PC-9 (cell line): ENCODE measurements around the gene CREBBP. TPM values are rescaled to one million over a fixed set of nuclear protein-coding genes. Genes with fewer than 3 reads are reported as not detected.
A peak's percentile ranks its signal among the peaks of the same experiment; 100 is the strongest.

Experiments
- BruUV-seq: library from RNA; stranded (reverse); fragments of 400-500 nt; replicated peaks from 2 replicates; lab custom pipeline; 2021; lab: Mats Ljungman, UMichigan
- CTCF ChIA-PET: fragments of 300-600 bp; sonication (Branson Sonifier 250); formaldehyde crosslinking; loops from one replicate; lab custom pipeline; 2022; ENCODE audit warnings: antibody characterized with exemption; lab: Charles Lee
- POLR2A ChIA-PET: fragments of 300-600 bp; sonication (Branson Sonifier 250); formaldehyde crosslinking; loops from one replicate; lab custom pipeline; 2022; ENCODE audit warnings: antibody characterized with exemption; ENCODE audit not compliant: unreplicated experiment; lab: Charles Lee
- DNase-seq, 2 experiments: peaks; one replicate each; pipeline versions ENCODE4 v3.0.0 to v3.0.0-alpha.2; 2015 to 2022; ENCODE audit warnings: mixed read lengths in 1 of 2
- H2AFZ ChIP-seq: fragments of 200-600 bp; sonication (generic); 2 replicates; pipeline ENCODE4 v1.8.1; 2017; ENCODE audit warnings: antibody characterized with exemption
- H3F3A ChIP-seq: fragments of 200-600 bp; sonication (generic); 2 replicates; pipeline ENCODE4 v1.8.1; 2017; ENCODE audit warnings: antibody characterized with exemption, mild to moderate bottlenecking, low read depth; ENCODE audit not compliant: insufficient read depth
- H3K27ac ChIP-seq: fragments of 200-600 bp; sonication (generic); 2 replicates; pipeline ENCODE4 v1.6.1; 2016; ENCODE audit warnings: mixed run types
- H3K27me3 ChIP-seq: fragments of 200-600 bp; sonication (generic); 2 replicates; pipeline ENCODE4 v1.6.1; 2016; ENCODE audit warnings: low read depth, mixed run types; ENCODE audit not compliant: insufficient read depth
- H3K36me3 ChIP-seq: fragments of 200-600 bp; sonication (generic); 2 replicates; pipeline ENCODE4 v1.6.1; 2016; ENCODE audit warnings: low read depth, mixed run types
- H3K4me1 ChIP-seq: fragments of 200-600 bp; sonication (generic); replicated peaks from 2 replicates; pipeline ENCODE4 v1.6.1; 2016; ENCODE audit warnings: mixed run types; ENCODE audit not compliant: insufficient read depth
- H3K4me2 ChIP-seq: fragments of 200-600 bp; sonication (generic); 2 replicates; pipeline ENCODE4 v1.6.1; 2017; ENCODE audit warnings: mixed run types
- H3K4me3 ChIP-seq: fragments of 200-600 bp; sonication (generic); 2 replicates; pipeline ENCODE4 v1.6.1; 2016; ENCODE audit warnings: mixed run types
- H3K79me2 ChIP-seq: fragments of 200-600 bp; sonication (generic); 2 replicates; pipeline ENCODE4 v1.6.1; 2017; ENCODE audit warnings: low read depth, mixed run types
- H3K9me2 ChIP-seq: fragments of 200-600 bp; sonication (generic); 2 replicates; pipeline ENCODE4 v1.8.1; 2017; ENCODE audit warnings: mild to moderate bottlenecking; ENCODE audit not compliant: insufficient read depth
- H3K9me3 ChIP-seq: fragments of 200-600 bp; sonication (generic); 2 replicates; pipeline ENCODE4 v1.8.1; 2016; ENCODE audit warnings: low read depth; ENCODE audit not compliant: insufficient read depth
- H4K20me1 ChIP-seq: fragments of 200-600 bp; sonication (generic); 2 replicates; pipeline ENCODE4 v1.8.1; 2017; ENCODE audit not compliant: insufficient read depth
- CTCF ChIP-seq: fragments of 200-600 bp; sonication (generic); conservative IDR thresholded peaks from 2 replicates; pipeline ENCODE4 v1.6.1; 2017; ENCODE audit warnings: mixed run types, antibody characterized with exemption, mild to moderate bottlenecking, moderate library complexity
- EZH2 ChIP-seq: fragments of 200-600 bp; sonication (generic); IDR thresholded peaks from 2 replicates; pipeline ENCODE4 v1.8.0; 2017; ENCODE audit warnings: antibody characterized with exemption, low read depth
- intact Hi-C: fragments of 100-400 bp; cut with micrococcal nuclease; formaldehyde crosslinking; loops from one replicate; pipeline ENCODE4 v1.10.0; 2022; ENCODE audit not compliant: unreplicated experiment
- total RNA-seq: library from RNA; stranded (reverse); gene quantifications from 2 replicates; pipeline ENCODE4 v1.2.3, GENCODE V29; 2021

CREBBP gene
- total RNA-seq, 1 experiment from 2014 or later: 74.9 TPM

GRCh38 chr16:3872216-3872895, 8.2 kb downstream of the CREBBP start:
- H3K9me2 ChIP-seq: no peaks in the 10 kb centered on the region
- H3K79me2 ChIP-seq: peaks cover 98% of the 10 kb centered on the region
- ChIA-PET CTCF (interaction anchor here (0.6 kb wide), 2 partner anchors 32 to 359 kb away, joined by 3 to 19 read pairs; no protein-coding TSS in a partner anchor), POLR2A (no interaction called here)
- BruUV-seq: no TSS peak
- peak overlapping the region; percentile 58; the same call in 1 of the 2 replicates for H3K4me2 ChIP-seq
- H3K36me3 ChIP-seq: 0 out of 2 replicates have a peak, but pooled peaks cover under 1% of the 10 kb centered on the region
- H3K4me1 ChIP-seq: peaks cover 25% of the 10 kb centered on the region
- H4K20me1 ChIP-seq: peaks cover 95% of the 10 kb centered on the region
- no peak overlapping the region for H3K4me3 ChIP-seq
- TF ChIP-seq CTCF (no peak), EZH2 (no peak)
- no peak overlapping the region for H2AFZ ChIP-seq
- H3K27me3 ChIP-seq: no peaks in the 10 kb centered on the region
- H3K27ac ChIP-seq: 0 out of 2 replicates have a peak overlapping the region, but pooled peaks have one; percentile 18
- H3K9me3 ChIP-seq: no peaks in the 10 kb centered on the region
- peaks cover 8% of the 10 kb centered on the region; the same call in 1 of the 2 replicates for H3F3A ChIP-seq
- intact Hi-C loops: no loop called here
- no peak for DNase-seq

- POLR2A ChIA-PET: no interaction called here
These were observed 11.5 kb downstream of the CREBBP start for GRCh38 chr16:3868967-3869366.

GRCh38 chr16:3868556-3868955, 12.0 kb downstream of the CREBBP start:
- no peak for DNase-seq
- Histone ChIP-seq H3K27ac (no peak overlapping the region), H4K20me1 (peaks cover 95% of the 10 kb centered on the region), H3K36me3 (no peaks in the 10 kb centered on the region), H3K27me3 (no peaks in the 10 kb centered on the region), H2AFZ (no peak overlapping the region), H3K79me2 (peaks cover 98% of the 10 kb centered on the region), H3K9me2 (no peaks in the 10 kb centered on the region), H3K4me2 (no peak overlapping the region), H3K9me3 (no peaks in the 10 kb centered on the region), H3K4me1 (peaks cover 23% of the 10 kb centered on the region), H3F3A (peaks cover 8% of the 10 kb centered on the region; the same call in 1 of the 2 replicates), H3K4me3 (no peak overlapping the region)
- intact Hi-C loops: no loop called here
- POLR2A ChIA-PET: interaction anchor here (0.6 to 0.7 kb wide), 2 partner anchors 143 to 525 kb away, joined by 3 to 4 read pairs; no protein-coding TSS in a partner anchor
- CTCF ChIA-PET: no interaction called here
- TF ChIP-seq EZH2 (no peak), CTCF (no peak)
- no TSS peak for BruUV-seq

More at GRCh38 chr16:3868967-3869366, 11.5 kb downstream of the CREBBP start:
- Histone ChIP-seq H3K4me1 (peaks cover 23% of the 10 kb centered on the region), H3K79me2 (peaks cover 98% of the 10 kb centered on the region), H4K20me1 (peaks cover 95% of the 10 kb centered on the region), H3K27ac (no peak overlapping the region), H3F3A (peaks cover 8% of the 10 kb centered on the region; the same call in 1 of the 2 replicates), H3K9me2 (no peaks in the 10 kb centered on the region), H3K4me2 (no peak overlapping the region), H3K4me3 (no peak overlapping the region), H3K36me3 (no peaks in the 10 kb centered on the region), H3K9me3 (no peaks in the 10 kb centered on the region), H2AFZ (no peak overlapping the region), H3K27me3 (no peaks in the 10 kb centered on the region)
- intact Hi-C loops: no loop called here
- no TSS peak for BruUV-seq
- CTCF ChIA-PET: no interaction called here
- no peak for DNase-seq
- TF ChIP-seq EZH2 (no peak), CTCF (no peak)
